Smooth muscle cell (in vitro differentiated cells): ENCODE results near the gene NOVA1. TPM values are rescaled to one million over a fixed set of nuclear protein-coding genes. Genes with fewer than 3 reads are reported as not detected.

Experiments used
- DNase-seq: peaks from one replicate; lab custom pipeline; 2025; ENCODE audit not compliant: unreplicated experiment; lab: John Stamatoyannopoulos, UW
- H2AFZ ChIP-seq: fragments of 200-600 bp; sonication (generic); 2 replicates; pipeline ENCODE4 v1.6.0; 2016; ENCODE audit warnings: antibody characterized with exemption, low read depth, mild to moderate bottlenecking
- H3F3A ChIP-seq: fragments of 200-600 bp; sonication (generic); 2 replicates; pipeline ENCODE4 v1.6.0; 2017; ENCODE audit warnings: antibody characterized with exemption, low read depth
- H3K27ac ChIP-seq: fragments of 200-600 bp; sonication (generic); 2 replicates; pipeline ENCODE4 v1.5.1; 2016; ENCODE audit warnings: low read depth, mild to moderate bottlenecking
- H3K27me3 ChIP-seq: fragments of 200-600 bp; sonication (generic); 2 replicates; pipeline ENCODE4 v1.6.1; 2016; ENCODE audit warnings: low read depth, mild to moderate bottlenecking
- H3K36me3 ChIP-seq: fragments of 200-600 bp; sonication (generic); 2 replicates; pipeline ENCODE4 v1.5.1; 2016; ENCODE audit warnings: low read depth
- H3K4me1 ChIP-seq: fragments of 200-600 bp; sonication (generic); 2 replicates; pipeline ENCODE4 v1.5.1; 2016; ENCODE audit warnings: low read depth
- H3K4me2 ChIP-seq: fragments of 200-600 bp; sonication (generic); 2 replicates; pipeline ENCODE4 v1.6.0; 2016; ENCODE audit warnings: mild to moderate bottlenecking
- H3K4me3 ChIP-seq: fragments of 200-600 bp; sonication (generic); 2 replicates; pipeline ENCODE4 v1.5.1; 2016; ENCODE audit warnings: mild to moderate bottlenecking
- H3K79me2 ChIP-seq: fragments of 200-600 bp; sonication (generic); 2 replicates; pipeline ENCODE4 v1.6.0; 2016; ENCODE audit warnings: low read depth, mild to moderate bottlenecking
- H3K9ac ChIP-seq: fragments of 200-600 bp; sonication (generic); 2 replicates; pipeline ENCODE4 v1.6.0; 2016; ENCODE audit warnings: low read depth
- H3K9me3 ChIP-seq: fragments of 200-600 bp; sonication (generic); replicated peaks from 2 replicates; pipeline ENCODE4 v1.5.1; 2016; ENCODE audit warnings: low read depth
- H4K20me1 ChIP-seq: fragments of 200-600 bp; sonication (generic); 2 replicates; pipeline ENCODE4 v1.6.0; 2016; ENCODE audit warnings: low read depth
- WGBS: methylation state at CpG from one replicate; pipeline ENCODE4 v1.1.7; 2016; ENCODE audit warnings: low lambda C conversion rate; 5-methylcytosine and 5-hydroxymethylcytosine counted together
- polyA plus RNA-seq: library from polyadenylated mRNA; unstranded; fragments of >200 nt; fragmentation: Nextera tagmentation; extraction: Ambion mirVana; gene quantifications from 2 replicates; pipeline ENCODE4 v1.2.1, GENCODE V29; 2016
- total RNA-seq: library from RNA; depleted of rRNA; stranded (reverse); fragments of >200 nt; gene quantifications from 2 replicates; pipeline ENCODE4 v1.2.3, GENCODE V29; 2014
- TF ChIP-seq, protein P1 (sequence below): fragments of 200-600 bp; sonication (generic); IDR thresholded peaks from 2 replicates; pipeline ENCODE4 v1.5.1; 2017; ENCODE audit warnings: borderline replicate concordance, mild to moderate bottlenecking, antibody characterized with exemption; ENCODE audit not compliant: insufficient read depth, poor library complexity, severe bottlenecking

NOVA1 gene
- total and polyA plus RNA-seq, 2 experiments from 2014 or later: 1.2 to 4.6 TPM

DNA sequence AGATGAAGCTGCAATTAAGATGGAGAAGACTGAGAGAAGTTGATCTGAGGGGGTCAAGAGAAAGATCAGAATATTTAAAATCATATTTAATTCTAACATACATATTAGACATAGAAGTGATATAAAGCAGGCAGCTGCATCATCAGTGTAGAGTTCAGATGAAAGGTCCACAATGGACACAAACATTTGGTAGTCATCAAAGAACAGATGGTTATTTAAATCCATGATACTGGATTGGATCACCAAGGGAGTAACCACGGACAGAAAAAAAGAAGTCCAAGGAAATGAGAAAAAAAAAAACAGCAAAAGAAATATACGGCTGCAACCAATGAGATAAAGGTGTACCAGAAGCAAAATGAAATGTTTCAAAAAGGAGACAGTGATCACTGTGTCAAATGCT lies 20.1 kb downstream of the NOVA1 start:
- H3K9ac ChIP-seq: no peak overlapping the region
- H3K36me3 ChIP-seq: no peaks in the 10 kb centered on the region
- no peaks in the 10 kb centered on the region for H3F3A ChIP-seq
- no peak overlapping the region for H3K27ac ChIP-seq
- no peaks in the 10 kb centered on the region for H3K27me3 ChIP-seq
- no peaks in the 10 kb centered on the region for H3K4me1 ChIP-seq
- H2AFZ ChIP-seq: no peak overlapping the region
- H3K9me3 ChIP-seq: no peaks in the 10 kb centered on the region
- H3K4me2 ChIP-seq: no peak overlapping the region
- 86% methylated on average over 2 of the region's 2 CpGs for WGBS
- TF ChIP-seq, protein P1, sequence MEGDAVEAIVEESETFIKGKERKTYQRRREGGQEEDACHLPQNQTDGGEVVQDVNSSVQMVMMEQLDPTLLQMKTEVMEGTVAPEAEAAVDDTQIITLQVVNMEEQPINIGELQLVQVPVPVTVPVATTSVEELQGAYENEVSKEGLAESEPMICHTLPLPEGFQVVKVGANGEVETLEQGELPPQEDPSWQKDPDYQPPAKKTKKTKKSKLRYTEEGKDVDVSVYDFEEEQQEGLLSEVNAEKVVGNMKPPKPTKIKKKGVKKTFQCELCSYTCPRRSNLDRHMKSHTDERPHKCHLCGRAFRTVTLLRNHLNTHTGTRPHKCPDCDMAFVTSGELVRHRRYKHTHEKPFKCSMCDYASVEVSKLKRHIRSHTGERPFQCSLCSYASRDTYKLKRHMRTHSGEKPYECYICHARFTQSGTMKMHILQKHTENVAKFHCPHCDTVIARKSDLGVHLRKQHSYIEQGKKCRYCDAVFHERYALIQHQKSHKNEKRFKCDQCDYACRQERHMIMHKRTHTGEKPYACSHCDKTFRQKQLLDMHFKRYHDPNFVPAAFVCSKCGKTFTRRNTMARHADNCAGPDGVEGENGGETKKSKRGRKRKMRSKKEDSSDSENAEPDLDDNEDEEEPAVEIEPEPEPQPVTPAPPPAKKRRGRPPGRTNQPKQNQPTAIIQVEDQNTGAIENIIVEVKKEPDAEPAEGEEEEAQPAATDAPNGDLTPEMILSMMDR: no peak
- no peak overlapping the region for H3K4me3 ChIP-seq
- no peak for DNase-seq
- no peaks in the 10 kb centered on the region for H4K20me1 ChIP-seq
- no peaks in the 10 kb centered on the region for H3K79me2 ChIP-seq

DNA sequence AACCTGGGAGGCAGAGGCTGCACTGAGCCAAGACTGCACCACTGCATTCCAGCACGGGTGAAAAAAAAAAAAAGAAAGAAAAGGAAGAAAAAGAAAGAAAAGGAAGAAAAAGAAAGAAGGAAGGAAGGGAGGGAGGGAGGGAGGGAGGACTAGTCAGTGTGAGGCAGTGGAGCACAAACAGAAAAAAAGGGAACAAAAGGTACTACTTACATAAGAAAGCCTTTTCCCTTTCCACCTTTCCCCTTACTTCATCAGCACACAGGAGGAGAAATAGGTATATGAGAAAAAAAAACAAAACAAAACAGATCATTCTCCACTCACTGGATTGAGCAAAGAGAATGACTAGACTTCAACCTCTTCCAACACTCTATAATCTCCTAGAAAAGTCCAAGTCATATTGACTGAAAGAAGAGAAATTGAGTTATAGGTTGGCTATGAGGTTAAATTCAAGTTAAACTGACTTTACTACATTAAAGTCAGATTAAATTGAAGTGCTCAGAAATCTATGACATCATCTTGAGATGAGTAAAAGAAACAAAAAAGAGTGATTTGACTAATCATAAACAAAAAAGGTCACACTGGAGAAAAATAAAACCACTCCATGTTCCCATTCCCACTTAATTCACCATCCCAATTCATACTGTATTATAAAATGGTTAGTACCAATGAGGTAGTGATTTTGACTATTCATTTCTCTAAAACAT lies 43.6 kb downstream of the NOVA1 start:
- DNase-seq: no peak
- no peaks in the 10 kb centered on the region for H3K79me2 ChIP-seq
- no peak overlapping the region for H3K27ac ChIP-seq
- H3K9me3 ChIP-seq: no peaks in the 10 kb centered on the region
- no peak overlapping the region for H3K4me3 ChIP-seq
- H3K27me3 ChIP-seq: no peaks in the 10 kb centered on the region
- H3K4me1 ChIP-seq: no peaks in the 10 kb centered on the region
- no peak overlapping the region for H3K9ac ChIP-seq
- TF ChIP-seq, protein P1: no peak
- H2AFZ ChIP-seq: no peak overlapping the region
- WGBS: 18% methylated on average over 1 of the region's 1 CpG
- H3K36me3 ChIP-seq: no peaks in the 10 kb centered on the region
- H3K4me2 ChIP-seq: no peak overlapping the region
- no peaks in the 10 kb centered on the region for H3F3A ChIP-seq
- H4K20me1 ChIP-seq: no peaks in the 10 kb centered on the region

DNA sequence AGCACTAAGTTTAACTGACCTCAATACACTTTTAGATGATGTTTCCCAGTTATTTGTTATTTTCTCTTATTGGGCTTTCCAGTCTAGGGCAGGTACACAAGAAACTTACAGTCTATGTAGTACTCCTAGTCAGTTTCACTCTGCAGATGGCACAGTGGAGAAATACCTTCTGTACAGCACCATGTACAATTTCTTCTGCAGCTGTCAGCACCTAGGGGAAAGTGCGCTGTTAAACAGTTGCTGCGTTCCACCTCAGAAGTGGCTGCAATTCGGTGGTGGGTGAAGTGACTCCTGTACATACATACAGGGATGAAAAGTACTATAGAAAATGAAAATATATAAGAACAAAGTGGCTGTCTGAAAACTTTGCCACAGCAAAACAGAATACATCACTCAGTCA lies 48.3 kb downstream of the NOVA1 start:
- no peak for DNase-seq
- WGBS: 97% methylated on average over 3 of the region's 3 CpGs

More for the DNA sequence above, 48.3 kb downstream of the NOVA1 start:
- no peaks in the 10 kb centered on the region for H4K20me1 ChIP-seq
- H3K9ac ChIP-seq: no peak overlapping the region
- H2AFZ ChIP-seq: no peak overlapping the region
- no peaks in the 10 kb centered on the region for H3K27me3 ChIP-seq
- H3K36me3 ChIP-seq: no peaks in the 10 kb centered on the region
- no peaks in the 10 kb centered on the region for H3K4me1 ChIP-seq
- H3K79me2 ChIP-seq: no peaks in the 10 kb centered on the region
- TF ChIP-seq, protein P1: no peak
- no peak overlapping the region for H3K27ac ChIP-seq
- H3K4me3 ChIP-seq: no peak overlapping the region
- H3K9me3 ChIP-seq: no peaks in the 10 kb centered on the region
- H3F3A ChIP-seq: no peaks in the 10 kb centered on the region
- no peak overlapping the region for H3K4me2 ChIP-seq
